ENCODE measurements around the gene SMARCD2.
"Not testable (repeated sequence)": the region's sequence is repeated elsewhere in the genome, so short reads cannot be mapped to it uniquely, and the experiment has no call there.

DNA sequence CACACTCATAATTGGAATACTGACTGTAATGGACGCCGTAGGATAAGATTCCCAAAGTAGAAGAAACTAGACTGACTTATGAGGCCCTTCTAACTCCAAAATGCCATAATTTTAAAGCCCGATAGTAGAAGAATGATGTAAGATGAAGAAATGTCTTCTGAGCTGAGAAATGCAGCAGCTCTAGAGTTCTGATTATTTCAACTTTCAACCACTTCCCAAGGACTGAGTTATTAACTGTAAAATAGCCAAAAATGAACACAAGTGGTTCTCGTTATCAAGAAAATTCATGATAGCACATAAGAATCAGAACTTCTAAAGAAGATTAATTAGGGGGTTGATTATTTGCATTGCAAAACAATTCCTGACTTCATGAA is 27.8 kb upstream of the SMARCD2 start:
- not testable (repeated sequence) for TF ChIP-seq MXI1 (IDR thresholded peaks at IDR 0.05; ENCODE audit: borderline replicate concordance, low read depth, low read length); CREM (IDR thresholded peaks at IDR 0.05); CREM (CRISPR knock-in tag; IDR thresholded peaks at IDR 0.05); FOSL1 (CRISPR knock-in tag; IDR thresholded peaks at IDR 0.05; ENCODE audit: borderline replicate concordance); SCMH1 (CRISPR knock-in tag; IDR thresholded peaks at IDR 0.05; ENCODE audit: borderline replicate concordance); RAD21 (CRISPR knock-in tag; IDR thresholded peaks at IDR 0.05)
- TF ChIP-seq, protein P1, sequence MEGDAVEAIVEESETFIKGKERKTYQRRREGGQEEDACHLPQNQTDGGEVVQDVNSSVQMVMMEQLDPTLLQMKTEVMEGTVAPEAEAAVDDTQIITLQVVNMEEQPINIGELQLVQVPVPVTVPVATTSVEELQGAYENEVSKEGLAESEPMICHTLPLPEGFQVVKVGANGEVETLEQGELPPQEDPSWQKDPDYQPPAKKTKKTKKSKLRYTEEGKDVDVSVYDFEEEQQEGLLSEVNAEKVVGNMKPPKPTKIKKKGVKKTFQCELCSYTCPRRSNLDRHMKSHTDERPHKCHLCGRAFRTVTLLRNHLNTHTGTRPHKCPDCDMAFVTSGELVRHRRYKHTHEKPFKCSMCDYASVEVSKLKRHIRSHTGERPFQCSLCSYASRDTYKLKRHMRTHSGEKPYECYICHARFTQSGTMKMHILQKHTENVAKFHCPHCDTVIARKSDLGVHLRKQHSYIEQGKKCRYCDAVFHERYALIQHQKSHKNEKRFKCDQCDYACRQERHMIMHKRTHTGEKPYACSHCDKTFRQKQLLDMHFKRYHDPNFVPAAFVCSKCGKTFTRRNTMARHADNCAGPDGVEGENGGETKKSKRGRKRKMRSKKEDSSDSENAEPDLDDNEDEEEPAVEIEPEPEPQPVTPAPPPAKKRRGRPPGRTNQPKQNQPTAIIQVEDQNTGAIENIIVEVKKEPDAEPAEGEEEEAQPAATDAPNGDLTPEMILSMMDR (CRISPR knock-in tag; IDR thresholded peaks at IDR 0.05), result not testable (repeated sequence)
